ENCODE measurements around the gene PFN3.

The PFN3 gene

GRCh38 chr5:177443144-177443983, 42.9 kb upstream of the PFN3 start:
- Mint-ChIP-seq H3K36me3 (ENCODE audit: low read depth) (peaks cover 15% of the 10 kb centered on the region), H3K27ac (no peak overlapping the region), H3K4me3 (no peak overlapping the region), H3K9me3 (no peaks in the 10 kb centered on the region), H3K27me3 (ENCODE audit: low read depth) (peaks cover 16% of the 10 kb centered on the region), H3K4me1 (peaks cover 22% of the 10 kb centered on the region)
- no peak for TF ChIP-seq CTCF (IDR thresholded peaks at IDR 0.05; ENCODE audit: unreplicated experiment in 3 of 3)

GRCh38 chr5:177442066-177442826, 41.8 kb upstream of the PFN3 start:
- peaks cover 26% of the 10 kb centered on the region for H3K36me3 Mint-ChIP-seq (ENCODE audit: low read depth)
- H3K4me1 Mint-ChIP-seq = peaks cover 16% of the 10 kb centered on the region
- no peaks in the 10 kb centered on the region for H3K9me3 Mint-ChIP-seq
- no peak overlapping the region for H3K27ac Mint-ChIP-seq
- H3K4me3 Mint-ChIP-seq = no peak overlapping the region
- H3K27me3 Mint-ChIP-seq (ENCODE audit: low read depth) = peaks cover 14% of the 10 kb centered on the region
- TF ChIP-seq CTCF (IDR thresholded peaks at IDR 0.05; ENCODE audit: unreplicated experiment in 3 of 3) = no peak

- Mint-ChIP-seq H3K4me1 (peaks cover 16% of the 10 kb centered on the region), H3K27me3 (ENCODE audit: low read depth) (peaks cover 14% of the 10 kb centered on the region), H3K4me3 (no peak overlapping the region), H3K27ac (no peak overlapping the region), H3K36me3 (ENCODE audit: low read depth) (peaks cover 34% of the 10 kb centered on the region), H3K9me3 (no peaks in the 10 kb centered on the region)
- no peak for TF ChIP-seq CTCF (IDR thresholded peaks at IDR 0.05; ENCODE audit: unreplicated experiment in 3 of 3)
Observed at GRCh38 chr5:177440990-177441780, 40.7 kb upstream of the PFN3 start.

GRCh38 chr5:177440211-177440989, 39.9 kb upstream of the PFN3 start:
- Mint-ChIP-seq H3K4me3 (no peak overlapping the region), H3K4me1 (peaks cover 9% of the 10 kb centered on the region), H3K27ac (no peak overlapping the region), H3K9me3 (no peaks in the 10 kb centered on the region), H3K36me3 (ENCODE audit: low read depth) (peaks cover 37% of the 10 kb centered on the region), H3K27me3 (ENCODE audit: low read depth) (peaks cover 6% of the 10 kb centered on the region)
- TF ChIP-seq CTCF (IDR thresholded peaks at IDR 0.05; ENCODE audit: unreplicated experiment in 3 of 3) = no peak

- Mint-ChIP-seq H3K27ac (no peak overlapping the region), H3K36me3 (ENCODE audit: low read depth) (peaks cover 40% of the 10 kb centered on the region), H3K4me3 (no peak overlapping the region), H3K9me3 (no peaks in the 10 kb centered on the region), H3K4me1 (peaks cover under 1% of the 10 kb centered on the region), H3K27me3 (ENCODE audit: low read depth) (peaks cover under 1% of the 10 kb centered on the region)
- TF ChIP-seq CTCF (IDR thresholded peaks at IDR 0.05; ENCODE audit: unreplicated experiment in 3 of 3) = no peak
Observed at GRCh38 chr5:177439518-177440053, 39.1 kb upstream of the PFN3 start.

Measured in nephron (organoid).